BE2C (cell line): ENCODE results near the gene ASCC3.

Experiments
- DNase-seq: peaks from one replicate; pipeline ENCODE4 v3.0.0-alpha.2; 2020
- H3K27me3 ChIP-seq: fragments of 250-450 bp; sonication (Bioruptor Pico); 2 replicates; pipeline ENCODE4 v1.5.1; 2020; ENCODE audit warnings: mild to moderate bottlenecking
- H3K36me3 ChIP-seq: fragments of 250-450 bp; sonication (Bioruptor Pico); 2 replicates; pipeline ENCODE4 v1.5.1; 2020; ENCODE audit warnings: mild to moderate bottlenecking
- H3K4me1 ChIP-seq: fragments of 250-450 bp; sonication (Bioruptor Pico); 2 replicates; pipeline ENCODE4 v1.5.1; 2020
- H3K4me3 ChIP-seq: 2 replicates; pipeline ENCODE4 v1.5.1; 2011; ENCODE audit warnings: low read depth, low read length
- H3K9me3 ChIP-seq: fragments of 250-450 bp; sonication (Bioruptor Pico); 2 replicates; pipeline ENCODE4 v1.5.1; 2020
- TF ChIP-seq, protein P1 (sequence below): IDR thresholded peaks from 2 replicates; pipeline ENCODE4 v1.5.1; 2012; ENCODE audit warnings: mild to moderate bottlenecking, low read depth, low read length

Gene ASCC3

DNA sequence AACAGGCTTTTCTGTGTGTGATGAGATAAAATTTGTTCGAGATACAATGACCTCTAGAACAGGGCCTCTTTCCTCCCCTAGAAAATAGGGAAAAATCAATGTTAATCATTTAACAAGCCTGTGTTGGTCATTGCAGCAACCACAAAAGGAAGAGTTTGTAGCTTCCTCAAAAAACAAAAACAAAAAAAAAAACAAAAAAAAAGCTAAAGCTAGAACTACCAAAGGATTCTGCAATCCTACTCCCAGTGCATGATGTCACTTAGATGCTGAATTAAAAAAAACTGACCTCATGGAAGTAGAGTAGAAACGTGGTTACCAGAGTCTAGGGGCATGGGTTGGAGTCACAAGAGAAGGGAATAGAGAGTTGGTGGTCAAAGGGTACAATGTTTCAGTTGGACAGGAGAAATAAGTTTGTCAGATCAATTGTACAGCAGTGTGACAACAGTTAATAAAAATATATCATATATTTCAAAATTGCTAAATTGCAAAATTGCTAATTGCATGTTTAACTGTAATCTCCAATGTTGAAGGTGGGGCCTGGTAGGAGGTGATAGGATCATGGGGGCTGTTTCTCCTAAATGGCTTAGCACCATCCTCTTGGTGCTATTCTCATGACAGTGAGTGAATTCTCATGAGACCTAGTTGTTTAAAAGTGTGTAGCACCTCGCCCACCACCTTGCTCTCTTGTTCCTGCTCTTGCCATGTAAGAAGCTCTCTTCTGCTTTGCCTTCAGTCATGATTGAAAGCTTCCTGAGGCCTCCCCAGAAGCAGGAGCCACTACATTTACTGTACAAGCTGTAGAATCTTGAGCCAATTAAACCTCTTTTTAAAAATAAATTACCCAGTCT lies 253.0 kb downstream of the ASCC3 start:
- TF ChIP-seq, protein P1, sequence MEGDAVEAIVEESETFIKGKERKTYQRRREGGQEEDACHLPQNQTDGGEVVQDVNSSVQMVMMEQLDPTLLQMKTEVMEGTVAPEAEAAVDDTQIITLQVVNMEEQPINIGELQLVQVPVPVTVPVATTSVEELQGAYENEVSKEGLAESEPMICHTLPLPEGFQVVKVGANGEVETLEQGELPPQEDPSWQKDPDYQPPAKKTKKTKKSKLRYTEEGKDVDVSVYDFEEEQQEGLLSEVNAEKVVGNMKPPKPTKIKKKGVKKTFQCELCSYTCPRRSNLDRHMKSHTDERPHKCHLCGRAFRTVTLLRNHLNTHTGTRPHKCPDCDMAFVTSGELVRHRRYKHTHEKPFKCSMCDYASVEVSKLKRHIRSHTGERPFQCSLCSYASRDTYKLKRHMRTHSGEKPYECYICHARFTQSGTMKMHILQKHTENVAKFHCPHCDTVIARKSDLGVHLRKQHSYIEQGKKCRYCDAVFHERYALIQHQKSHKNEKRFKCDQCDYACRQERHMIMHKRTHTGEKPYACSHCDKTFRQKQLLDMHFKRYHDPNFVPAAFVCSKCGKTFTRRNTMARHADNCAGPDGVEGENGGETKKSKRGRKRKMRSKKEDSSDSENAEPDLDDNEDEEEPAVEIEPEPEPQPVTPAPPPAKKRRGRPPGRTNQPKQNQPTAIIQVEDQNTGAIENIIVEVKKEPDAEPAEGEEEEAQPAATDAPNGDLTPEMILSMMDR: no peak
- Histone ChIP-seq H3K4me3 (no peak overlapping the region), H3K36me3 (no peaks in the 10 kb centered on the region), H3K27me3 (no peaks in the 10 kb centered on the region), H3K9me3 (no peaks in the 10 kb centered on the region), H3K4me1 (no peaks in the 10 kb centered on the region)
- DNase-seq: no peak

DNA sequence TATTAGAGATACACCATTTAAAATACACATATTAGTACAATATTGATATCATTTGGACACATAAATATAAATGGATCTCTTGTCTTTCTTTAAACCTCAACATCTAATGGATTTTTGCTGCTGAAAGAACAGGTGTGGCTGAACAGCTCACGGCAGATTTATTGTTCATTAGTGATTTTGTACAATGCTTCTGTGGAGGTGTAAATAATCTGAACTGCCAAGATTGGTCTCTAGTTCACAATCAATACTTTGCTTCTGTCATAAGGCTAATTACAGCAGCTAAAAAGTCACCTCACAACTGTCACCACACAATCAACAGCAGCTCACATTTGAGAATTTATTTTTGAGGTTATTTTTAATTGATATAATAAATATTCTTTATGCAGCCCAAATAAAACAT lies 254.4 kb downstream of the ASCC3 start:
- Histone ChIP-seq H3K27me3 (no peaks in the 10 kb centered on the region), H3K4me3 (no peak overlapping the region), H3K4me1 (no peaks in the 10 kb centered on the region), H3K9me3 (no peaks in the 10 kb centered on the region), H3K36me3 (no peaks in the 10 kb centered on the region)
- no peak for DNase-seq
- TF ChIP-seq, protein P1: no peak

DNA sequence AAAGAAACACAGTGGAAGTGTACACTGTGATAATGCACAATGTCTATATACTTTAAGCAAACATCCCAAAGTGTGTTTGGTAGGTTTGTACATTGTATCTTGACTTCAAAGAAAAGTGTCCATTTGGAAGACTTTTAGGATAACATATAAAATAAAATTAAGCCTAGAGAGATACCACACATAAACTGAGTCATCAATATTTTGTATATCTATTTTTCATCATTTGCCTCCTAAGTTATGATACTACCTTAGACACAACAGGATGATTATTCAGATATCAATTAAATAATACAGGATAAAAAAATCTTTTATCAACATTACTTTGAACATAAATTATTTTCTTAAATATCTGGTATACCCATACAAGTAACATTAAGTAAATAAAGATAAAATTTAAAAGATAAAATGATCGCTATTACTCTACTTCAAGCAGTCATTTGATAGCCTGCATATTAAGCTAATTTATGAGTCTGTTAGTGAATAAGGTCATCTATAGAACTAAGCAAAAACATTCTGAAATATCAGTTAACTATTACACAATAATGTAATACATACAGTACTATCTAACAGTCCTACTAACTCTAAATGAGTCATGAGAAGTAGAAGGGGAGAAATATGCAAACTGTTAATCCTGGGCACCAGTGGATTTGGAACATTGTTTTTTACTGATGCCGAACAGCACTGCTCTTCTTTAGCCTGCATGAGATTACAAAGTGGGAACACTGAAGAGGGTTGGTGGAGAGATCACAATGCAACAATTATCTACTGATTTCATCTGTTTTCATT lies 258.0 kb downstream of the ASCC3 start:
- Histone ChIP-seq H3K27me3 (no peaks in the 10 kb centered on the region), H3K4me3 (no peak overlapping the region), H3K9me3 (no peaks in the 10 kb centered on the region), H3K36me3 (no peaks in the 10 kb centered on the region), H3K4me1 (no peaks in the 10 kb centered on the region)
- DNase-seq: no peak
- TF ChIP-seq, protein P1: no peak

DNA sequence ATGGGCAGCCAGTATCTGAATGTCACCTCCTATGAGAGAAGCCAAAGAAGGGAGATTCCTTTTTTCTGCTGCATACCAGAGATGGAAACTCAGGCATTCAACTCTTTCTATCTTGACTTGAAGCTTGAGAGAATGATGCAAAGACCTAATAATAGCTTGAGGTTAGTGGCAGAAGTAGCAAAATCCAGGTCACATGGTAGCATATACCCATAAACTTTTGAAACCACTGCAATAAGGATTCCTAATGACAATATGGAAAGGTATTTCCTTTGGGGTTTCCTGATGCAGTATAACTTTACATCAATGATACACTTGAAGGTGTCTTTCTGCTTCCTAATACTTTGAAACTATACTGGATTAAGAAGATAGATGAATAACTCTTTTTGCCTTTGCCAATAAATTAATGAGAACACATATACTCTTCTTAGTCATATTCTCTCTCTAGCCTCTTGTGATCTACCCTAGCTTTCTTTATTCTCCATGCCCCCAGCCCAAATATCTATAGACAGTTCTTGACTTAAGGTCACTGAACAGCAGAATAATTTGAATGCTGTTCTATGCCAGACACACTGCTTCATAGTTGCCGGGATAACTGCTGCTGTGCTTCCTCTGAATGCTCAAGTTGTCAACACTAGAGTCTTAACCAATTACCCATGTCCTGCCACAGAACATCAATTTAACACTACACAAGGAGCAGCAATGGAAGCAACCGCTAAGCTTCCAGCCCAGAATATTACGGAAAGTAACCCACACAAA lies 260.9 kb downstream of the ASCC3 start:
- Histone ChIP-seq H3K4me3 (no peak overlapping the region), H3K27me3 (no peaks in the 10 kb centered on the region), H3K9me3 (no peaks in the 10 kb centered on the region), H3K4me1 (no peaks in the 10 kb centered on the region), H3K36me3 (no peaks in the 10 kb centered on the region)
- TF ChIP-seq, protein P1: no peak
- DNase-seq: no peak

DNA sequence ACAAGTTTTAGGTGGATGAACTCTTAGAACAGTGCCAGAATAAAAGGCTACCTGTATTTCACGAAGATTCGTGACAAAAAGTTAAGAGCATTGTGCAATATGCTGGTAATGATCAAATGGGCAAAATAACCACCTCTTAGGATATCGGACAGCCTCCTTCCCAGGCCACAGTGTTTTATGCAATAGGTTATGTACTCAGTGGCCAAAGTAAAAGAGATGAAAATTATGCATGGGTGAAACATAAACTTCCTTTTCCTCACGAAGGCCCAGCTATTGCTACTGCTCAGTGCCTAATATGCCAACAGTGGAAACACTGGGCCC lies 262.8 kb downstream of the ASCC3 start:
- TF ChIP-seq, protein P1: no peak
- H3K36me3 ChIP-seq: no peaks in the 10 kb centered on the region
- H3K27me3 ChIP-seq: no peaks in the 10 kb centered on the region
- no peak for DNase-seq
- no peak overlapping the region for H3K4me3 ChIP-seq
- no peaks in the 10 kb centered on the region for H3K4me1 ChIP-seq
- no peaks in the 10 kb centered on the region for H3K9me3 ChIP-seq
